ENCODE measurements around the gene RNF13.
"Not testable (repeated sequence)": the region's sequence is repeated elsewhere in the genome, so short reads cannot be mapped to it uniquely, and the experiment has no call there.

The RNF13 gene

DNA sequence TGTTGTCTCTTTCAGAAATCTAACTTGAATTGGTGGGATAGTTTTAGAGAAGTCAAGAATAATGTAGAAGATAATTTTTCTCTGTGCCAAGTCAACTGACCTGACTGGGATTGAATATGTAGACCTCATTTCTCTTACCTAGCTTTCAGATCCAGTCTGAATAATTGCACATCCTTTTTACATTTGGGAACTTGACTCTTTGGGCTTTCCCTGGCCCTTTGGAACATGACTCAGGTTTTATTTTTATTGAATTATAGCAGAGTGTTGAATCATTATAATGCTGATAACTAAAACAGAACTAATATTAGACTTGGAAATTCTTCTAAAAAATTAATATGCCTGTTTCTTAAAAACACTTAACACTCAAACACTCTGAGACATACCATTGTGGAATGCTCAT, 81.2 kb downstream of the RNF13 start:
- in situ Hi-C loops (cut with MboI; ENCODE audit: low sequenced_read_pairs) = no loop called here

DNA sequence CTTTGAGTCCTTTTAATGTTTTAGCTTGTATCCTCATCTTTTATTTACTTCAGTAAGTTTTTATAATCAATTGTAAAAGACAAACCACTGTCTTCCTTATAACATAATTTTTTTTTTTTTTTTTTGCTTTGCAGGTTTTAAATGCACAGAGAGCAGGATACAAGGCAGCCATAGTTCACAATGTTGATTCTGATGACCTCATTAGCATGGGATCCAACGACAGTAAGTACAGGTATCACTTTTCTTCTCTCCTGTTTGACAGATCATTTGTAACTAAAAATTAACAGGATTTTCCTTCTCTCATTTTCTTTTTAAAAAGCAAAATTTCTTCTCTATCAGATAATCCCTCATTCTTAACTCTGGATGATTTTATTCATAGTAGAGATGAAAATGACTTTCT, 82.3 kb downstream of the RNF13 start:
- in situ Hi-C loops (cut with MboI; ENCODE audit: low sequenced_read_pairs) = no loop called here

DNA sequence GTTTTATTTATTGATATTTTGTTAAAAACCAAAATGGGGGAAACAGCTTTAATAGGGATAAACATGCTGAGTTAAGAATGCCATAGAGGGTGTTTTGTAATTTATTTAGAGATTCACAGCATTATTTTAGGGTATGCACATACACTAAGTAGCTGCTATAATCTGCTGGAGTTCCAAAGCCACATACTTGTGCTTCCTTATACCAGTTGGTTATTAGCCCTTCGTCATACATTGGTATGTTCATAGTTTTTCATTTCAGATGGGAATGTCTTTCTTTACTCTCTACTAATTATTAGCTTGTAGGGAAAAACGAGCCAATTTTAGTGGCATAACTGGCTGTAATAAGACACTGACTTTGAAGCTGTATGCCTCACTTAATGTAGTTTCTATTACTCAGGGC, 82.8 kb downstream of the RNF13 start:
- in situ Hi-C loops (cut with MboI; ENCODE audit: low sequenced_read_pairs) = no loop called here

DNA sequence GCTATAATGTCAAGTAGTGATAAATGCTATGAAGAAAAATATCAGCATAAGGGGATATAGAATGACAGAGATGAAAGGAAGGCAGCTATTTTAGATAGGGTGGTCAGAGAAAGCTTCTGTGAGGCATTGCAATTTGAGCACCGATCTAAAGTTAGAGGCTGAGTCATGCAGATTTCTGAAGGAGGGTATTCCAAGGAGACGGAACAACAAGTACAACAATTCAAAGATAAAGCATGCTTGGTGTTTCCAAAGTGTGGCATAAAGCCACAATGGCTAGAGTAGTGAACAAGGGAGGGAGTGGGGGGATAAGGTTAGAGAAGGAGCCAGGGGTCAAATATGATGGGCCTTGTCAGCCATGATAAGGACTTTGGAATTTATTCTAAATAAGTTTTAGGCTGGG, 85.8 kb downstream of the RNF13 start:
- in situ Hi-C loops (cut with MboI; ENCODE audit: low sequenced_read_pairs) = no loop called here

DNA sequence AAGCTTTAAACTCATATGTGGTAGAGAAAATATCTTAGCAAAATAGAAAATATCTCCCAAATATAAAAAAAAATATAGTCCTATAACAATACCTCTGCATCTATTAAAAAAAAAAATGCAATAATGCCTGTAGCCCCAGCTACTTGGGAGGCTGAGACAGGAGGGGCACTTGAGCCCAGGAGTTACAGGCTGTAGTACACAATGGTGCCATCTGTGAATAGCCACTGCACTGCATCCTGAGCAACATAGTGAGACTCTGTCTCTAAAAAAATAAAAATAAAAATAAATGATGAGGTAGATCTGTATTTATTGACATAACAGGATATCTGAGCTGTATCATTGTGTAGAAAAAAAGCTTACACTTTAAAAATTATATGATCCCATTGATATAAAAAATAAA, 87.3 kb downstream of the RNF13 start:
- in situ Hi-C loops (cut with MboI; ENCODE audit: low sequenced_read_pairs) = no loop called here

DNA sequence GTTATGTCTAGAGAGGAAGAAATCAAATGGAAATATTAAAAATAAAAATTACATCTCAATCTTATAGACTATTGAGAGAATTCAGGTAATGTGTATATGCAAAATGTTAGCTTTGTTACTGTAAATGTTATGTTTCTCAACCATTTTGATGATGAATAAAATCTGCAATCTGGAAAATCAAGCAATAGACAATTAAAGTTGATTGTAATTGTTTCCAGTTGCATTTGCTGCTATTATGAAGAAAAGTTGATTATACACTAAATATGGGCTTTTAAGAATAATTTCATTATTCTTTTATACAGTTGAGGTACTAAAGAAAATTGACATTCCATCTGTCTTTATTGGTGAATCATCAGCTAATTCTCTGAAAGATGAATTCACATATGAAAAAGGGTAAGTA, 88.8 kb downstream of the RNF13 start:
- in situ Hi-C loops (cut with MboI; ENCODE audit: low sequenced_read_pairs) = no loop called here

DNA sequence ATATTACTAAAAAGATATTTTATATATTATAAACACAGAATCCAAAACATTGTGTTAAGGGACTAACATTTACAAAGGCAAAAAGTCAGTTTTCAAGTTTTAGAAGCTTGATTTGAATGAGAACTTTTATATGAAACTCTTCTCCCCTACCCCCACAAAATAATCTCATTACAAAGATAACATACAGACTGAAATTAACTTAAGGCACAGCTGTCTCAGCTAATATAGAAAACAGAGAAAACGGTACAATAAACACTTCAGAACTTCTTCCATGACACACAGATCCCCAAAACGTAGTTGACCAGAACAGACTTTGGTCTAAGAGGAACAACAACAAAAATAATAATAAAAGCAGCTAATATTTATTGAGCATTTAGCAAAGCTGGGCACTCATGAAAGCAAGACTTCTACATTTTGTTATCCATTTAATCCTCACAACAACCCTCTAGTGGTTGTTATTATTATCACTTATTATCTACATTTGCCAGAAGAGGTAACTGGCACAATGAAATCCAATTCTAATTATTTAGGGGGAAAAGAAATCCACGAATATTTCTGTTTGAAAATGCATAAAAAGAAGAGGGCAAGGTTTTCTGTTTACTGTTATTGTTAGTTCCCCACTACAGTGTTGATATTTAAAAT, 89.6 kb downstream of the RNF13 start:
- in situ Hi-C loops (cut with MboI; ENCODE audit: low sequenced_read_pairs) = no loop called here

DNA sequence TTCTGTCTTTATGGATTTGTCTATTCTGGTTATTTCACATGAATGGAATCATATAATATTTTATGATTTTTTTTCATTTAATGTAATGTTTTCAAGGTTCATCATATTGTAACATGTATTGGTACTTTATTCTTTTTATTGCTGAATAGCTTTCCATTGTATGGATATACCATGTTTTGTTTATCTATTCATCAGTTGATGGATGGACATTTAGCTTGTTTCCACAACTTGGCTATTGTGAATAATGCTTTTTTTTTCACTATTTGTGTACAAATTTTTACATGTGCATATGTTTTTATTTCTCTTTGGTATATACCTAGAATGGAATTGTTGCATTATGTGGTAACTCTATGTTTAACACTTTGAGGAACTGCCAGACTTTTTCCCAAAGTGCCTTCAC, 93.0 kb downstream of the RNF13 start:
- in situ Hi-C loops (cut with MboI; ENCODE audit: low sequenced_read_pairs) = no loop called here

DNA sequence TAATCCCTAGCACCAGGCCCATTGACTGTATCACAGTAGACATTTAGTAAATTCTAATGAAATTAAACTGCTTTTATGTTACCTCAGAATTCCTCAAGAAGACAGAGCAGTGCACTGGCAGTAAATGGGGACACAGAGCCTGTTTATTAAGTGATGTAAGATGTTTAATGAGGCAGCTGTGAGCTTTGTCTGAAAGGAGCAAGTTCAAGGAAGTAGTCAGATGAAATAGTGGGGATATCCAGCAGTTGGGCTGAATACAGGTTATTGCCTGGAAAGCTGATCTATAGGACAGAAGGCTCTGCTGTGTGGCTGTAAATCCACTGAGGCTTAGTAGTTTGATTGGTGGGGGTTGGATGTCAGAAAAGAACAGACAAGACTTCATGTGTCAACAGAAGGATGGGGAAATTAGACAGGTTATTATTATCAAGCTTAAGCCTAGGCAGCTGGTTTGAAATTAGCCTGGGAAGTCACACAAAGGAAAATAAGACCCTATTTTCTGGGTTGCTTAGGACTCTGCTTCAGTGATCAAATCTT, 95.5 kb downstream of the RNF13 start:
- in situ Hi-C loops (cut with MboI; ENCODE audit: low sequenced_read_pairs) = no loop called here

DNA sequence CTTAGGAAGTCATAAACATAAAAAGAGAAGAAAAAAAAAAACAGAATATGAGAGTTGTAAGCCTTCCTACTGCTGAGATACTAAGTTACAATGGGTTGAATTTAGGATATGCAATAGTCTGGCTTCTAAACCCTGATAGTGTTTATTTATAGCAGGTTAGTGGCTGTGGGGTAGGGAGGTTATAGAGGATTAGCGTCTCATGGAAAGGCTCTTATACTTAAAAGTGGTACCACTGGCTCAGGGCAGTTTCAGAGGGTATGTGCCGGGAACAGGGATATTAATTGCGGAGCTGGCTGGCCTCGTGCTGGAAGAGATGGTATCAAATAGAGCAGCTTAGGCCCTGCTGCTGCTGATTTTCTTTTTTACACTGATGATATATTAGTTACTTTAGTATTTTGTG, 96.9 kb downstream of the RNF13 start:
- in situ Hi-C loops (cut with MboI; ENCODE audit: low sequenced_read_pairs) = no loop called here

DNA sequence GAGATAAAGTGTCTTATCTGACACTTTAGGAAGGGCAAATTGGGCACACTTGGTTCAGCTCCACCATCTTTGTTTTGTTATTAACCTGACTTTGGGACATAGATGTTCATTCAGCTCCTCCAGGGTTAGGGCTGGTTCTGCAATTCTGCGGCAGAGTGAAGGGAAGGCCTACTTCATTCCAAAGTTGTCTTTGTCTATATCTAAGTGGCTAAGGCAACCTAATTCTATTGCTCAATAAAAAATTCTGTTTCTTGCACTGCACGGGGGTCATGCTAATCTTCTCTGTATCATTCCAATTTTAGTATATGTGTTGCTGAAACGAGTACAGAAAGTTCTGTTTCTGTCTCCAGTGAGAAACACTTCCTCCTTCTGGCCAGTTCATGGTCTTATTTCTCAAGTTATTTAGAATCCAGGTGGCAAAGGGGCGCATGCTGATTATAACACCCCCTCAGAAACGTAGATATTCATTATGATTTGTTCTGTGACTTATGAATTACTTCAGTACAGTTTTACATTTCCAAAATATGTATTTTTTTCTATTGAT, 104.2 kb downstream of the RNF13 start:
- in situ Hi-C loops (cut with MboI; ENCODE audit: low sequenced_read_pairs) = no loop called here

DNA sequence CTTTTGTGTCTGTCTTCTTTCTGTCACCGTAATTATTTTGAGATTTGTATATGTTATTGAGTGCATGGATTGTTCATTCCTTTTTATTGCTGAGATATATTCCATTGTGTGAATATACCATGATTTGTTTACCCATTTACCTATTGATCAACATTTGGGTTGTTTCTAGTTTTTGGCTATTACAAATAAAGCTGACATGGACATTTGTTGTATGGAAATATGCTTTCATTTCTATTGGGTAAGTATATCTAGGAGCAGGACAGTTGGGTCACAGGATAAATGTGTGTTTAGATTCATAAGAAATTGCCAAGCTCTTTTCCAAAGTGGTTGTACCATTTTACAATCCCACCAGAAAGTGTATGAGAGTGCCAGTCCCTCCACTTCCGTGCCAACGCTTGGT, 106.5 kb downstream of the RNF13 start:
- in situ Hi-C loops (cut with MboI; ENCODE audit: low sequenced_read_pairs) = no loop called here

DNA sequence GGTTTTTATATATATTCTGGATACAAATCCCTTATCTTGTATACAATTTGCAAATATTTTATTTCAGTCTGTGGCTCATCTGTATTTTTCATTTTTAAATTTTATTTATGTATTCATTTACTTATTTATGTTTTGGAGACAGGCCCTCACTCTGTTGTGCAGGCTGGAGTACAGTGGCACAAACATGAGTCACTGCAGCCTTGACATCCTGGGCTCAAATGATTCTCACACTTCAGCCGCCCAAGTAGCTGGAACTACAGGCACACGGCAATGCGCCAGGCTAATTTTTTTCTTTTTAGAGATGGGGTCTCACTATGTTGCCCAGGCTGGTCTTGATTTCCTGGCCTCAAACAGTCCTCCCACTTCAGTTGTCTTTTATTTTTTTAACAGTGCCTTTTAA, 107.1 kb downstream of the RNF13 start:
- in situ Hi-C loops (cut with MboI; ENCODE audit: low sequenced_read_pairs) = no loop called here

DNA sequence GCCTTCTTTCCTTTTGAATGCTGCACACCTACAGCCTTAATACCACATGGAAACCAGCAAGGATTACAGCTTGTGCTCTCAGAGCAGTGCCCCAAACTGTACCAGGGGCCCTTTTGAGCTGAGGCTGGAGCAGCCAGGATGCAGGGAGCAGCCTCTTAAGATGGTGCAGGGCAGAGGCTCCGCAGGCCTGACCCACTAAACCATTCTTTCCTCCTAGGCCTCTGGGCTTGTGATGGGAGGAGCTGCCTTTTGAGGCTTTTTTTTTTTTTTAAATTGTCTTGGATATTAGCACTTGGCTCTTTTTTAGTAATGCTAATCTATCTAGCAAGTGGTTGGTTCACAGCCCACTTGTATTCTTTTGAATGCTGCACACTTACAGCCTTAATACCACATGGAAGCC, 120.0 kb downstream of the RNF13 start:
- in situ Hi-C loops (cut with MboI; ENCODE audit: low sequenced_read_pairs) = no loop called here

DNA sequence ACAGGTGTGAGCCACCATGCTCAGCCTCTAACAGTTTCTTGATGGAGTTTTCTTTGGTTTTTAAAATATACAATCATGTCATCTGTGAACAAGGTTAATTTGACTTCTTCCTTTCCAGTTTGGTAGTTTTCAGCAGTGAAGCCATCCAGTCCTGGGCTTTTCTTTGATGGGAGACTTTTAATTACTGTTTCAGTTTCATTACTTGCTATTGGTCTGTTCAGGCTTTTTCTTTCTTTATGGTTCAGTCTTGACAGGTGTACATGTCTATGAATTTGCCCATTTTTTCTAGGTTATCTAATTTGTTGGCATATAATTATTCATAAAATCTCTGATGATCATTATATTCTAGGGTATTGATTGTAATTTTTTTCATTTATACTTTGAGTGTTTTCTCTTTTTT, 120.8 kb downstream of the RNF13 start:
- in situ Hi-C loops (cut with MboI; ENCODE audit: low sequenced_read_pairs) = no loop called here

DNA sequence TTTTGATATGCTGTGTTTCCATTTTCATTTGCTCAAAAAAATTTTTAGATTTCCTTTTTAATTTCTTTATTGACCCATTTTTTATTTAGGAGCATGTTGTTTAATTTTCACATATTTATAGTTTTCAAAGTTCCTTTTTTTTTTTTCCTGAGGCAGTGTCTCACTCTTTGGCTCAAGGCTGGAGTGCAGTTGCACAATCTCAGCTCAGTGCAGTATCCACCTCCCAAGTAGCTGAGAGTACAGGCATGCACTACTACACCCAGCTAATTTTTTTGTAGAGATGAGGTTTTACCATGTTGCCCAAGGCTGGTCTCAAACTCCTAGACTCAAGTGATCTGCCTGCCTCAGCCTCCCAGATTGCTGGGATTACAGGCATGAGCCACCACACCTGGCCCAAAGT, 121.5 kb downstream of the RNF13 start:
- in situ Hi-C loops (cut with MboI; ENCODE audit: low sequenced_read_pairs) = no loop called here

DNA sequence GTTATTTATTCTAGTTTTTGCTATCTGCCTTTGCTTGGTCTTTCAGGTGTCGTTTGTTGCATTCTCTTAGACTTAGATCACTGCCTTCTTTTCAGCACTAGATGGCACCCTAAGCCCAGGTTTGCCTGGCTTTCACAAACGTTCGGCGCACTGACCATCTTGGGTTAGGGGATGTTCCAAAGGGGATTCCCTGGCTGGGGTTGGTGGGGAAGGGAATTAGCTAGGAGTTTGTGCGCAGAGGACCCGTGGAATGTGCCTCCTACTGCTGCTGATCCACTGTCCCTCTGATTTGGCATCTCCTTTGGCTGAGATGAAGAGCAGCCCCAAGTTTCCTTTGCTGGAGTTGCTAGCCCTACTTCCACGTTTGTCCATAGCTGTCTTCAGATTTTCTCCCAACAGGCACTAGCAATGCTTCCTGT, 123.8 kb downstream of the RNF13 start:
- in situ Hi-C loops (cut with MboI; ENCODE audit: low sequenced_read_pairs) = no loop called here

DNA sequence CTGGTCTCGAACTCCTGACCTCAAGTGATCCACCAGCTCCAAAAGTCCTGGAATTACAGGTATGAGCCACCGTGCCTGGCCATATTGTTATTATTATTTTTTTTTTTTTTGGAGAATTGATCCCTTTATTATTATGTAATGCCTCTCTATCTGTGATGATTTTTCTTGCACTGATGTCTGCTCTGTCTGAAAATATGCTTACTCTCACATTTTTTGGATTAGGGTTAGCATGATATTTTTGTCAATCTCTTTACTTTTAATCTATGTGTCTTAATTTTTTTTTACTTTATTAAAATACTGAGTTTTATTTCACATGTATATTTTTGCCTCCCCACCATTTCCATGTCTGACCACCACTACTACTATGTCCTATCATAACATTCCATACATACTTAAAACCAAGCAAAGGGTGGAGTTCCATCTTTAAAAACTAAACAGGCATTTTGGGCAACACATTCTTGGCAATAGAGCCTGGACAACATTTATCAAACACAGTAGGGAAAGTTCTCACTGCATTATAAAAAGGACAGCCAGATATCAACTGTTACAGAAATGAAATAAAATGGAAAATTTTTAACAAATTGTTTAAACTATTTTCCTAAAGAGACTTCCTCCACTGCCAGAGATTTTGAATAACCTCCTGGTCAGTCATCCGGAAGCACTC, 125.5 kb downstream of the RNF13 start:
- in situ Hi-C loops (cut with MboI; ENCODE audit: low sequenced_read_pairs) = not testable (repeated sequence)

DNA sequence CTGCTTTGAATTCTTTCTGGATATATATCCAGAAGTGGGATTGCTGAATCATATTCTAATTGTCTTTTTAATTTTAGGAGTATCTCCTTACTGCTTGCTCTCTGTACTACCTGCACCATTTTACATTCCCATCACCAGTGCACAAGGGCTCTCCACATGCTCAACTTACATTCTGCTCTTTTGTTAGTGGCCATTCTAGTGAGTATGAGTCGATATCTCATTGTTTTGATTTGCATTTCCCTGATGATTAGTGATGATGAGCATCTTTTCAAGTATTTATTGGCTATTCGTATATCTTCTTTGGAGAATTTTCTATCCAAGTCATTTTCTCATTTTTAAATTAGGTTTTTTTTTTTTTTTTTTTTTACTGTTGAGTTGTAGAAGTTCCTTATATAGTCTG, 128.2 kb downstream of the RNF13 start:
- in situ Hi-C loops (cut with MboI; ENCODE audit: low sequenced_read_pairs) = no loop called here

DNA sequence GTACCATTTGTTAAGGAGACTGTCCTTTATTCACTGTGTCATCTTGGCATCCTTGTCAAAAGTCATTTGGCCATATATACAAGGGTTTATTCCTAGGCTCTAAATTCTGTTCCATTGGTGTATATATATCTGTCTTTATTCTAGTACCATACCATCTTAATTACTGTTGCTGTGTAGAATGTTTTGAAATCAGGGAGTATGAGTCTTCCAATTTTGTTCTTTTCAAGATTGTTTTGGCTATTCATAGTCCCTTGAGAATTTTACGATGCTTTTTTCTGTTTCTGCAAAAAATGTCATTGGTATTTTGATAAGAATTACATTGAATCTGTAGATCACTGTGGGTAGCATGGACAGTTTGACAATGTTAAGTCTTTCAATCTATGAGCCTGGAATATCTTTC, 128.9 kb downstream of the RNF13 start:
- in situ Hi-C loops (cut with MboI; ENCODE audit: low sequenced_read_pairs) = no loop called here

DNA sequence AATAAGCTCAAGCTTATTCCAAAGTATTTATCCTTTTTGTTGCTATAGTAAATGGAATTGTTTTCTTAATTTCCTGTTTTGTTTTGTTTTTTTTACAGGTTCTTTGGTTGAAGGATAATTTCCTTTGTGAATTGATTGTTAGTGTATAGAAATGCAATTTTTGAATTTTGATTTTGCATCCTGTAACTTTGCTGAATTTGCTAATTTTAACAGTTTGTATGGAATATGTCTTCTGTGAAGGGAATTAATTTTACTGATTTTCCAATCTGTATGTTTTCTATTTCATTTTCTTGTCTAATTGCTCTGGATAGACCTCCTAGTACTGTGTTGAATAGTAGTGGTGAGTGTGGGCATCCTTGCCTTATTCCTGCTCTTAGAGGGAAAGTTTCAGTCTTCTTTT, 129.4 kb downstream of the RNF13 start:
- in situ Hi-C loops (cut with MboI; ENCODE audit: low sequenced_read_pairs) = no loop called here

DNA sequence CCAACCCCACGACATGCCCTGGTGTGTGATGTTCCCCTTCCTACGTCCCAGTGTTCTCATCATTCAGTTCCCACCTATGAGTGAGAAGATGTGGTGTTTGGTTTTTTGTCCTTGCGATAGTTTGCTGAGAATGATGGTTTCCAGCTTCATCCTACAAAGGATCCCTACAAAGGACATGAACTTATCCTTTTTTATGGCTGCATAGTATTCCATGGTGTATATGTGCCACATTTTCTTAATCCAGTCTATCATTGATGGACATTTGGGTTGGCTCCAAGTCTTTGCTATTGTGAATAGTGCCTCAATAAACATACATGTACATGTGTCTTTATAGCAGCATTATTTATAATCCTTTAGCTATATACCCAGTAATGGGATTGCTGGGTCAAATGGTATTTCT, 131.0 kb downstream of the RNF13 start:
- in situ Hi-C loops (cut with MboI; ENCODE audit: low sequenced_read_pairs) = not testable (repeated sequence)

DNA sequence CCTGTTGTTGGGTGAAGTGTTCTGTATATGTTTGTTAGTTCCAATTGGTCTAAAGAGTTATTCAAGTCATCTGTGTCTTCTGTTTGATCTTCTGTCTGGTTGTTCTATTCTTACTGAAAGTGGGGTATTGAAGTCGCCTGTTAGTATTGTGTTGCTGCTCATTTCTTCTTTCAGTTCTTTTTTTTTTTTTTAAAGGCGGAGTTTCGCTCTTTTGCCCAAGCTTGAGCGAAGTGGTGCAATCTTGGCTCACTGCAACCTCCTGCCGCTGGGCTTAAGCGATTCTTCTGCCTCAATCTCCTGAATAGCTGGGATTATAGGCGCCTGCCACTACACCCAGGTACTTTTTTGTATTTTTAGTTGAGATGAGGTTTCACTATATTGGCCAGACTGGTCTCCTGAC, 134.2 kb downstream of the RNF13 start:
- in situ Hi-C loops (cut with MboI; ENCODE audit: low sequenced_read_pairs) = no loop called here

Data from HL-60/S4 treated with phorbol 12-myristate 13-acetate at 8.2 ng/mL for 4 days and 3 days (cell line).